Calu3 (cell line): ENCODE data around the gene TGM1. TPM values are rescaled to one million over a fixed set of nuclear protein-coding genes. Genes with fewer than 3 reads are reported as not detected.
A peak's percentile ranks its signal among the peaks of the same experiment; 100 is the strongest.

Experiments
- BruUV-seq: library from RNA; stranded (reverse); fragments of 400-500 nt; replicated peaks from 2 replicates; lab custom pipeline; 2021; lab: Mats Ljungman, UMichigan
- CTCF ChIA-PET: fragments of 300-600 bp; sonication (Branson Sonifier 250); formaldehyde crosslinking; loops from one replicate; lab custom pipeline; 2022; ENCODE audit warnings: antibody characterized with exemption; lab: Charles Lee
- DNase-seq: peaks from one replicate; pipeline ENCODE4 v3.0.0; 2022
- H3K27ac Mint-ChIP-seq: one replicate; pipeline ENCODE4 v1.8.0; 2022; ENCODE audit warnings: mixed read lengths; ENCODE audit not compliant: unreplicated experiment
- H3K27me3 Mint-ChIP-seq: one replicate; pipeline ENCODE4 v1.8.0; 2022; ENCODE audit warnings: mixed read lengths; ENCODE audit not compliant: unreplicated experiment
- H3K36me3 Mint-ChIP-seq: one replicate; pipeline ENCODE4 v1.8.0; 2022; ENCODE audit warnings: mild to moderate bottlenecking, moderate library complexity, mixed read lengths; ENCODE audit not compliant: insufficient read depth, unreplicated experiment
- H3K4me1 Mint-ChIP-seq: one replicate; pipeline ENCODE4 v1.8.0; 2022; ENCODE audit warnings: mild to moderate bottlenecking, low read depth, mixed read lengths; ENCODE audit not compliant: unreplicated experiment
- H3K4me3 Mint-ChIP-seq: one replicate; pipeline ENCODE4 v1.8.0; 2022; ENCODE audit warnings: mild to moderate bottlenecking, low read depth, moderate library complexity, mixed read lengths; ENCODE audit not compliant: unreplicated experiment
- H3K9me3 Mint-ChIP-seq: one replicate; pipeline ENCODE4 v1.8.0; 2022; ENCODE audit warnings: low read depth, mixed read lengths; ENCODE audit not compliant: unreplicated experiment
- intact Hi-C: fragments of 100-400 bp; cut with micrococcal nuclease; formaldehyde crosslinking; loops from one replicate; pipeline ENCODE4 v1.10.0; 2022; ENCODE audit not compliant: unreplicated experiment
- total RNA-seq: library from RNA; stranded (reverse); gene quantifications from 2 replicates; pipeline ENCODE4 v1.2.3, GENCODE V29; 2022
- TF ChIP-seq, protein P1 (sequence below): fragments of 200-600 bp; IDR thresholded peaks from one replicate; pipeline ENCODE4 v1.8.0; 2022; ENCODE audit warnings: antibody characterized with exemption; ENCODE audit not compliant: unreplicated experiment

TGM1 gene
- total RNA-seq, 1 experiment from 2014 or later, result 4.5 TPM

DNA sequence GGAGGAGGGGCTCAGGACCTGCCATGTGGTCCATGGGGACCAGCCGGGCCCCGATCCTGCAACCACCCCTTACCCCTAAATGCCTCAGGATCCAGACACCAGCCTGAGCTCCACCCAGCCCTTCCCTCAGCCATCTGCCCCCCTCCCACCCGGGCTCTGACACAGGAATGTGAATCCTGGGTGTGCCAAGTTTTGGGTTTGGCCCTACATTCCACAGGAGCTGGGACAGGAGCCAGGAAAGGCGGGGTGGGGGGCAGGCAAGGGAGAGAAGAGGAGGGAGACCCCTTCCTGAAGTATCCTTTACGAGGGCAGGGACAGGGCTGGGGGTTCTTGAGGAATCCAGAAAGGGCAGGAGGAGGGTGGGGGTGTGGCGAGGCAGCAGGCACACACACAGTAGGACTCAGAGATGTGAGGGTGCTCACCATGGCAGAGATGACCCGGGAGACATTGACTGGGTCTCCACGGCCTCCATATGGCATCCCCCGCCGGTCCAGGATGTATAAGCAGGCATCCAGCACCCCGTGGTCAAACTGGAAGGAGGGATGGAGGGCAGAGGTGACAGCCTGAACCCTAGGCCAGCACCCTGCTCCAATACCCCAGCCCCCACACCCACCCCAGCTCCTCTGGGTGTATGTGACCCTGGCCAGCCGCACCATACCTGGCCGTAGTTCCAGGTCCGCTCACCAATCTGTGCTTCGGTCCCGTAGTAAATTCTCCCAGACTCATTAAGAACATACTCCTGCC, 3.5 kb downstream of the TGM1 start:
- BruUV-seq, result no TSS peak
- CTCF ChIA-PET, result no interaction called here
- Mint-ChIP-seq H3K4me1 (no peaks in the 10 kb centered on the region), H3K4me3 (no peak overlapping the region), H3K36me3 (no peaks in the 10 kb centered on the region), H3K27me3 (no peaks in the 10 kb centered on the region), H3K9me3 (no peaks in the 10 kb centered on the region), H3K27ac (no peak overlapping the region)
- DNase-seq, result peak; percentile 37
- TF ChIP-seq, protein P1, sequence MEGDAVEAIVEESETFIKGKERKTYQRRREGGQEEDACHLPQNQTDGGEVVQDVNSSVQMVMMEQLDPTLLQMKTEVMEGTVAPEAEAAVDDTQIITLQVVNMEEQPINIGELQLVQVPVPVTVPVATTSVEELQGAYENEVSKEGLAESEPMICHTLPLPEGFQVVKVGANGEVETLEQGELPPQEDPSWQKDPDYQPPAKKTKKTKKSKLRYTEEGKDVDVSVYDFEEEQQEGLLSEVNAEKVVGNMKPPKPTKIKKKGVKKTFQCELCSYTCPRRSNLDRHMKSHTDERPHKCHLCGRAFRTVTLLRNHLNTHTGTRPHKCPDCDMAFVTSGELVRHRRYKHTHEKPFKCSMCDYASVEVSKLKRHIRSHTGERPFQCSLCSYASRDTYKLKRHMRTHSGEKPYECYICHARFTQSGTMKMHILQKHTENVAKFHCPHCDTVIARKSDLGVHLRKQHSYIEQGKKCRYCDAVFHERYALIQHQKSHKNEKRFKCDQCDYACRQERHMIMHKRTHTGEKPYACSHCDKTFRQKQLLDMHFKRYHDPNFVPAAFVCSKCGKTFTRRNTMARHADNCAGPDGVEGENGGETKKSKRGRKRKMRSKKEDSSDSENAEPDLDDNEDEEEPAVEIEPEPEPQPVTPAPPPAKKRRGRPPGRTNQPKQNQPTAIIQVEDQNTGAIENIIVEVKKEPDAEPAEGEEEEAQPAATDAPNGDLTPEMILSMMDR, result no peak
- intact Hi-C loops, result no loop called here

DNA sequence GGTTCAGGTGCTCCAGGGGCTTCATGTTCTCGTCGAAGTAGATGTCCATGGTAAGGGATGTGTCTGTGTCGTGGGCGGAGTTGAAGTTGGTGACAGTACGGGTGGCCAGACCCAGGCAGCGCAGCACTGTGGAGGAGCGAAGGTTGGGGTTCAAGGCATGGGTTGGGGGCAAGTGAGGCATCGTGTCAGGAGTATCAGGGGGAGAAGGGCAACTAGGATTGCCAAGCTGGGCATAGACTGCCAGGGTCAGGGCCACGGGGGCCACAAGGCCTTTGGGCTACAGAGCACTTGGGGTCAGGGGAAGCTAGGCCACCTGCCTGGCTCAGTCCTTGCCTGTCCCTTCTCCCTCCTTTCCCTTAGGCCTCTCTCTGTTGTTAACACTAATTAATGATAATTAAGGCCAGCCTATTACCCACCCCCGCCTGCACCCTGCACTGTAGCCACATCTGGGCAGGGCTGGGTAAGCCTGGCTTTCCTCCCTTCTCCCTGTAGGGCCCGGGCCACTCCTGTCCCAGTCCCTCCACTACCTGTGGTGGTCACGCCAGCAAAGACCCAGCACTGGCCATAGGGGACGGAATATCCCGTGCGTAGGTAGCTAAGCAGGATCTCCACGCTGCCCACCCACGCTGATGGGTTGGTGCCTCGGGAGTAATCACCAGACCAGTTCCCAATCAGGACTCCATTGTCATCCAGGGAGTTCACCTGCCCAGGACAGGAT, 4.3 kb downstream of the TGM1 start:
- CTCF ChIA-PET, result no interaction called here
- TF ChIP-seq, protein P1, result no peak
- intact Hi-C loops, result no loop called here
- no peak for DNase-seq
- H3K36me3 Mint-ChIP-seq, result no peaks in the 10 kb centered on the region
- H3K4me3 Mint-ChIP-seq, result no peak overlapping the region
- H3K9me3 Mint-ChIP-seq, result no peaks in the 10 kb centered on the region
- H3K27me3 Mint-ChIP-seq, result no peaks in the 10 kb centered on the region
- H3K27ac Mint-ChIP-seq, result no peak overlapping the region
- H3K4me1 Mint-ChIP-seq, result no peaks in the 10 kb centered on the region
- BruUV-seq, result no TSS peak

- Mint-ChIP-seq H3K9me3 (no peaks in the 10 kb centered on the region), H3K27ac (no peak overlapping the region), H3K4me3 (no peak overlapping the region), H3K4me1 (no peaks in the 10 kb centered on the region), H3K36me3 (no peaks in the 10 kb centered on the region), H3K27me3 (no peaks in the 10 kb centered on the region)
- TF ChIP-seq, protein P1, result no peak
- no peak for DNase-seq
- intact Hi-C loops, result no loop called here
- no TSS peak for BruUV-seq
- CTCF ChIA-PET, result no interaction called here
Observed at GRCh38 chr14:24258119-24258518, 4.9 kb downstream of the TGM1 start.

DNA sequence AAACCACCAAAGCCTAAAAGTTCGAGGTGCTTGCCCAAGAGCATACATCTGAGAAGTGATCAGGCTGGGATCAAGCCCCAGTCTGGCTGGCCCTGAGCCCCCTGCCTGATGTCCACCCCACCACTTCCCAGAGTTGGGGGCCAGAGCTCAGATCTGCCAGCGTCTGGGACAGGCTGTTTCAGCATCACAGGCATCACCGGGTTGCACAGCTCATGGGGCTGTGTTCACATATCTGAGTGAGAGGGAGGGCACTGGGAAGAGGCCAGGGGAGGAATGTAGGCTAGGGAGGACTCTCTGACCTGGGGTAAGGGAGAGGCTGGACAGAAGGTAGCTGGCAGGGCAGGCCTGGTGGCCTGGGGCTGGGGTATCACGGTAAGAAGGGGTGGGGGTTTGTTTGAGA, 6.0 kb downstream of the TGM1 start:
- Mint-ChIP-seq H3K4me1 (peaks cover under 1% of the 10 kb centered on the region), H3K9me3 (no peaks in the 10 kb centered on the region), H3K4me3 (no peak overlapping the region), H3K27me3 (no peaks in the 10 kb centered on the region), H3K27ac (no peak overlapping the region), H3K36me3 (no peaks in the 10 kb centered on the region)
- CTCF ChIA-PET, result no interaction called here
- DNase-seq, result no peak
- intact Hi-C loops, result no loop called here
- TF ChIP-seq, protein P1, result no peak
- no TSS peak for BruUV-seq
